A549 (cell line): Measurements from ENCODE around the gene ZG16.

ENCODE experiments used
- BCL3 ChIP-seq: fragments of >200 bp; sonication (Bioruptor Twin); formaldehyde crosslinking; IDR thresholded peaks from 3 replicates; pipeline ENCODE4 v1.6.1; 2016
- FOSL2 ChIP-seq, 2 experiments: fragments of 450-650 bp in 1 of 2; fragments of >200 bp in 1 of 2; sonication (Bioruptor Twin) in 1 of 2; formaldehyde crosslinking; IDR thresholded peaks; 2 replicates each; pipeline versions ENCODE4 v1.5.0 to v1.6.1; 2016 to 2020; ENCODE audit warnings: mild to moderate bottlenecking in 1 of 2, moderate library complexity in 1 of 2
- RAD21 ChIP-seq, 2 experiments: fragments of >200 bp in 1 of 2; sonication (Bioruptor Twin) in 1 of 2; formaldehyde crosslinking in 1 of 2; IDR thresholded peaks in 1 of 2; conservative IDR thresholded peaks in 1 of 2; 2 replicates in 1 of 2; 3 replicates in 1 of 2; pipeline ENCODE4 v1.6.1; 2012 to 2018; ENCODE audit warnings: inconsistent platforms in 1 of 2

GRCh38 chr16:29760567-29761279 is 17.3 kb upstream of the ZG16 start:
- TF ChIP-seq BCL3 (no peak), FOSL2 (IDR thresholded peaks at IDR 0.05) (no peak), FOSL2 (CRISPR knock-in tag; IDR thresholded peaks at IDR 0.05) (no peak), RAD21 (conservative IDR thresholded peaks at IDR 0.05 in 1 of 2, IDR thresholded peaks at IDR 0.05 in 1 of 2) (no peak)
